T-helper 2 cell treated with Interferon-gamma antibody and Interleukin-4, amounts not matched to agents 100 ng/mL and 5 ng/mL, for 36 hours (primary cell): ENCODE measurements around the gene PRUNE1. TPM values are rescaled to one million over a fixed set of nuclear protein-coding genes. Genes with fewer than 3 reads are reported as not detected.

Source experiments
- intact Hi-C: fragments of 100-400 bp; cut with micrococcal nuclease; formaldehyde crosslinking; loops from one replicate; pipeline ENCODE4 v1.15.1; 2023
- total RNA-seq: library from RNA; stranded (reverse); gene quantifications from 2 replicates; pipeline ENCODE4 v1.2.3, GENCODE V29; 2022

Gene PRUNE1
- total RNA-seq, 1 donor from 2014 or later: 16.6 TPM

DNA sequence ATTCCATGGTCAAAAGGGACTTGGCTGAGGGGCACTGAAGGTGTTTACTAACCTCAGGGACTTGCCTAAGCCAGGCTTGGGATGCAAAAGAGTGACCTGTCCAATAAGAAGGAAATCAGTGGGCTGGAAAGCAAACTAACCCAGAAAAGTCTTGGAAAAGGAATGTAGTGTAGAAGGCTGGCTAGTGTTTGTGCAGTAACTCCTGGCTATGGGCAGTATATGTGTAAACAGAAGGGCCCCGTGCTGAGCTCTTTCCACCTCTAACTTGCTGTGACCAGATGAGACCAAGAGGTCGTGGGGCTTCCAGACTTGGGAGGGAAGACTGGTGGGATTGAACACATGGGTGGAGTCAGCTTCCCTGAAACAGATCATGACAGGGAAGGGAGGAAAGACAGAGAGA is 5.6 kb upstream of the PRUNE1 start:
- intact Hi-C loops: loop anchor here (10.0 kb wide), 1 partner anchor 438 kb away; no protein-coding TSS in a partner anchor

DNA sequence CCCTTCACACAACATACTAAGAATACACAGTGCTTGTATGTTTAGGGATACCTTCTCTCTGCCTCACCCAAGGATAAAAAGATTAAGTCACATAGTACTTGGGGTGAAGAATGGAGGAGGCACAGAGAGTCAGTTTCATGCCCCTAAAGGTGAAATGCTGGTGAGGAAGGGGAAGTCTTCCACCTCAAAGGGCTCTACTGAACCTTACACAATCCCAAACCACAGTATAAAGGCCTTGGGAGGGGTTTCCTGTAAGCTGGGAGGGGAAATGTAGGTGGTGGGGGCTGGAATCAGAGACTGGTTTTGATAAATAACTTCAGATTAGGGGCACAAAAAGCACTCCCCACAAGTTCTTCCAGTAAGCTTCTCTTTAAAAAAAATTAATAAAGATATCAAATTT is 5.1 kb upstream of the PRUNE1 start:
- intact Hi-C loops: loop anchor here (10.0 kb wide), 1 partner anchor 438 kb away; no protein-coding TSS in a partner anchor

DNA sequence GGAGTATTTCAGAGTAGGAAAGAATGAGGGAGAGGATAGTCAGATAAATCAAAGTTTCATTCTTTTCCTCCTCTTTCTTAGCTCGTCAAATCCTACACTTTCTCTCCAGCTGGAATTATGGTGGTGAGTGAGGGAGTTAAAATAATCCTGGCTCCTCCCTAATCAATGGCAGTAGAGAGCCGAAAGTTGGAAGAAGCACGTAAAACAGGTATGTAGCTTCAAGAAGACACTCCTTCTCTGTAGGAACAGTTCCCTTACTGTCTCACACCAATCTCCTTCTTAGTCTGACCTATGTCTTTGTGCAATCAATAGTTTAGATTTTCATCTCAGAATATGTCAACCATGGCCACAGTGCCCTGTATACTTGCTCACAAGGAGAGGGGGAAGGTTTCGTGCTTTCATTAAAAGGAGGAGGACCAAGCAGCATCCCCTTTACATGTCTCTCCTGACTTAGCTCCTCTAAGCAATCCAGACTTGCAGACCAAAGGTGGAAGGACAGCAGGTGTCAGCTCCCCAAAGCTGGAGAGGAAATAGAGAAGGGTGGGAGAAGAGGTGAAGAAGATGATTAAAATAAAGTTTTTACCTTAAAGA is 2.4 kb upstream of the PRUNE1 start:
- intact Hi-C loops: loop anchor here (5.0 to 10.0 kb wide), 2 partner anchors 151 to 441 kb away; partner anchors contain the start of gene TNFAIP8L2

DNA sequence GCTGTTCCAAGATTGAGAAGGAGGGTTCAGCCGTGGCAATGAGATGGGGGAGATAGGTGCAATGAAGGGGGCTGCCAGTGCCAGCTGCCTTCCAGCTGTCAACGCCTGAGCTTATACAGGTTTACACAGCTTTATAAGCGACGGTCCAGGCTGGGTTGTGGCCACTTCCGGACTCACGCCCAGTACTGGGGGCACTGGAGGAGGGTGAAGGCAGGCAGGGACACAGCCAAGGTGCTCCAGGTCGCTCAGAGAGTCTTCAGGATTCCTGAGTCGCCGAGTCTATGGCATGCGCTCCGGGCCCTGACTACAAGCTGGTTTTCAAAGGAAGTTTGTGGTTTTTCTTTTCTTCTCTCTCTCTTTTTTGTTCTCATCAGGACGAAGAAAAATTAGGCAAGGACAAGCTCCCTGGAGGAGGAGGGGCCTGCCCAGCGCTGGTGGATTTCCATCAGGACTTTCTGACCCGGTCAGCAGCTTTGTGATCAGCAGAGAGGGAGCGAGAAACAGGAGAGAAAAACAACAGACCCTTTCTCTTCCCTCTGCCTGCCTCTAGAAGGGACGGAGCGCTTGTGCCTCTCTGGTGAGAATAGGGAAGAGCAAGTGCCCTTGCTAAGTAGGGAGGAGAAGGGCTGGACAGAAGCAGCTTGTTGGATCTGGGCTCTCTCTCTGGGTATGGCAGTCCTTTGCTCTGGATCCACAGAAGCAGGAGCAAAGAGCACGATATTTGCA is 1.8 kb upstream of the PRUNE1 start, which contains the start of gene MINDY1:
Gene MINDY1, minus strand, starts transcription at position 576 of the 726 bp plus-strand sequence. CDS start 4,285 bp downstream, outside the sequence.
- intact Hi-C loops: loop anchor here (5.0 to 10.0 kb wide), 2 partner anchors 151 to 442 kb away; partner anchors contain the start of gene TNFAIP8L2

DNA sequence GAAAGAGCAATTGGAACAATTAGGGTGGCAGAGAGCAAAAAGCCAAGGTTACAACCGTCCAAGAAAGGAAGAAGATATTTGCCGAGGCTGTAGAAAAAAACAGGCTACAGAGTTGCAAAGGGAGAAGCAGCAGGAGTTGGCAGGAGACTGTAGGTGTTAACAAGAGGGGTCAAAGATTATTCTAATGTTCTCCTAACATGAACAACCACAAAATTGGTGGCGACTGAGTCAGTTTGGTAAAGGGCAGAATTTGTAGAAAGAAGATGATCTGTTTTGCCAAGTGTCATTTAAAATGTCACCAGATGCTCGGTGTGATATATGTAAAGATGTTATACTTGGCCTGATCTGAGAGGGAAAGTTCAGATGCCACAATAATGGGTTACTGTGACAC is 401 bp upstream of the PRUNE1 start:
- intact Hi-C loops: loop anchor here (1.0 to 10.0 kb wide), 5 partner anchors 29 to 443 kb away; partner anchors contain the start of genes GABPB2 and TNFAIP8L2

DNA sequence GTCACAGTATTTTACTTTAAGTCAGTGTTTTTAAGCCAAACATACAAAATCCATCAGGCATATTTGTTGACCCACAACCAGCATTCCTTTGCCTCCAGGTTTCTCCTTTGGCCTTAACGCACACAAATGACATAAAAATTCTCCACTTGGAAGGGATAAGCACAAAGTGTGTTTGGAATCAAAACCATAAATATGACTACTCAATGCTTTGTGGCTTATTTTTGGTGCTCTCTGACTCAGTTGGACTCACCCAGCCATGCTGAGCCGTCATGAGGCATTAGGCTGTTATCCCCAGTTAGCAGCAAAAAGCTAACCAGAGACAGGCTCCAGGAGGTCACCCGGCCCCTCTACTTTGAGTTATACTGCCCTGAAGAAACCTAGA is 948 bp downstream of the PRUNE1 start:
- intact Hi-C loops: loop anchor here (2.0 to 10.0 kb wide), 3 partner anchors 62 to 444 kb away; partner anchors contain the start of genes GABPB2 and TNFAIP8L2

DNA sequence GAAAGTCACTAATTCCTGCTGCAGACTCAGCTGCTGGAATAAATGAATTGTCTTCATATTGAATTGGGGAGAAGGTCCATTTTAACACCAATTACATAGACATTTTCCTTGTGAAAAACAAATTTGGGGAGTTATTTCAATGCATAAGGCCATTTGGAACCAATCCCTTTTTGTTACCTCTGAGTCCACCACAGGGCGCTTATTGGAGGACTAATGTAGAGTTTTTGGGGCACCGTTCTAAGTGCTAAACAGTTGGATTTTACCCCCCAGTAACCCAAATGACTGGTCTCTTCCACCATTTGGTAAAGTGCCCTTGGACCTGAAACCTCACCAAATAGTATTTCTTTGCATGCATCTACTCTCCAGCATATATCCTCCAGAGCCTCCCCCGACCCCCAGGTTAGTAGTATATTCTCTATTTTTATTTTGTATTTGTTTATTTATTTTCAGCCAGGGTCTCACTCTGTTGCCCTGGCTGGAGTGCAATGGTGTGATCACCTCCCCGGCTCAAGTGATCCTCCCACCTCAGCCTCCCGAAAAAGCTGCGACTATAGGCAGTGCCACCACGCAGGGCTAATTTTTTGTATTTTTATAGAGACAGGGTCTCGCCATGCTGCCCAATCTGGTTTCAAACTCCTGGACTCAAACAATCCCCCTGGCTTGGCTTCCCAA is 1.6 kb downstream of the PRUNE1 start:
- intact Hi-C loops: loop anchor here (2.0 to 10.0 kb wide), 3 partner anchors 61 to 445 kb away; partner anchors contain the start of genes GABPB2 and TNFAIP8L2

DNA sequence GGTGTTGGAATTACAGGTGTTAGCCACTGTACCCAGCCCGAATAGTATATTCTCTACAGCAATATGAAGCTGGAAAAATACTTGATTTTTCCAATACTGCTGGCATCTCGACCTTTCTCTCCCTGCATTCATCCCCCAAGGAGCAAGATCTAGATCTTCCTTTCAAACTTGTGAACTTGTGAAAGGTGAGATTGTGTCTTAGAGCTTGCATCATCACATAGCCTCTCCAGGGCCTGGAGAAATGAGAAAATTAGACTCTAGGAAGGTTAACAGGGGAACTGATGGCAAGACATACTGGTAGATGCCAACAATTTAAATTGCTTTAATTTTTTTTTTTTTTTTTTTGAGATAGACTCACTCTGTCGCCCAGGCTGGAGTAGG is 2.1 kb downstream of the PRUNE1 start:
- intact Hi-C loops: no loop called here

DNA sequence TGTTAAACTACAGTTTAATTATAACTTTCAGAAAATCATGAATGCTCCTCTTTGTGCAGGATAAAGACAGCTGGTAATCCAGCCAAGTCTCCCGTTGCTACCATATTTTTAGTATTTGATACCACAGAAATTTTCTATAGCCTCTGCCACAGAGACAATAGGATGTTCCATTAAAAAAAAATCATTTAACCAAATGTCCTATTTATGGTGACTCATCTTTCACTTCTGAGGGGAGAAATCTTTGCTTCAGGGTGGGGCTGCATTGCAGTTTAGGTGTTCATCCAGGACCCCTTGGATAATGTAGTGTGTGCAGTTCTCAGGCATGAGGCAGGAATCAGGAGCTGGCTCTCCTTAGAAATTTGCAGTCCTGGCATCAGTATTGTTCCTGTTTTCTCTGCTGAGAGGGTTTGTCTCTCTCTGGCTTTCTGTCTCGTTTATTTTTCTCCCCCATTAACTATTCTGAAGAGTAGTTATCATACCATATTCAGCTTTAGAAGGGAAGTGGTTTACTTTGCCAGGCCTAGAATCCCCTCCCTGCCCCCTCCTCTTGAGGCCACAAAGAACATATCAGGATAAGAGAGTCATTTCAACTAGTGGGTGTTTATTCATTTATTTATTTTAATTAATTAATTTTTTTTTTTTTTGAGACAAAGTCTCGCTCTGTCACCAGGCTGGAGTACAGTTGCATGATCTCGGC is 3.1 kb downstream of the PRUNE1 start:
- intact Hi-C loops: no loop called here

DNA sequence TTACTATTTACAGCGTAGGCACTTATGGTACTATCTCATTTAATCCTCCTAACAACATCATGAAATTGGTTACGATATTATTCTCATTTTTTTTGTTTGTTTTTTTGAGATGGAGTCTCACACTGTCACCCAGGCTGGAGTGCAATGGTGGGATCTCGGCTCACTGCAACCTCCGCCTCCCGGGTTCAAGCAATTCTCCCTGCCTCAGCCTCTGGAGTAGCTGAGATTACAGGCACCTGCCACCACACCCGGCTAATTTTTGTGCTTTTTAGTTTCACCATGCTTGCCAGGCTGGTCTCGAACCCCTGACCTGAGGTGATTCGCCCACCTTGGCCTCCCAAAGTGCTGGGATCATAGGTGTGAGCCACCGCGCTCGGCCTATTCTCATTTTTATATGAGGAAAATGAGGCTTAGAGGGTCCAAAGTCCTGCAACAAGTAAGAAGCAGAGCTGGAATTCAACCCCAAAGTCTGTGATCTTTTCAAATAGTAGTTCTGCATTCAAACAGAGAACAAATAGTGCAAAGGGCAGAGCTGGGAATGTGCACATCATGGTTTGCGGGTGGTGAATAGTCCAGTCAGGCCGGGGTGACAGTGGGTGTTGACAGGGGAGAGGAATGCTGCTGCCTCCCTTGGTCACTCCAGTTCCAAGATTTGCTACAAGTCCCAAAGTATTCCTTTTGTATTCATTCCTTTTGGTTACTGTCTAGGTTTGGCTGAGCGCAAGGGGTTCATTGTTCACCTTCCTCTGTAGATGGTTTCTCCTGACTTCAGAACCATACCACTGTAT is 4.6 kb downstream of the PRUNE1 start:
- intact Hi-C loops: no loop called here

DNA sequence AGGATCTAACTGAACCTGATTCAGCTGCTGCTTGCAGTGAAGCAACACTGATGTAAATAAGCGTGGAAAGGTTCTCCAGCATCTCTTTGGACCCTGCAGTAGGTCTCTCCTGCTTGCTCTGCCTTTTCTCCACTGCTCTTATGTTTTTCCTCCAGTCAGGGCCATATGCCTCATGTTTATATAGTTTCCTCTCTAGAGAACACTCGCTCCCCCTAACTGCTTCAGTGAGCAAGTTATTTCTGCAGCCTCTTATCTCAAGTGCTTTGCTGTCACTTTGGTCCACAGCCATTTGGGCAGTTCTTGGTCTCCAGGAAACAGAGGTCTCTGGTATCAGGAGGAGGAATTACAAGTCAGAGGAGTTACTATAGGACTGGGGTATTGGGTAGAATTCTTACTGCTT is 5.3 kb downstream of the PRUNE1 start:
- intact Hi-C loops: no loop called here

DNA sequence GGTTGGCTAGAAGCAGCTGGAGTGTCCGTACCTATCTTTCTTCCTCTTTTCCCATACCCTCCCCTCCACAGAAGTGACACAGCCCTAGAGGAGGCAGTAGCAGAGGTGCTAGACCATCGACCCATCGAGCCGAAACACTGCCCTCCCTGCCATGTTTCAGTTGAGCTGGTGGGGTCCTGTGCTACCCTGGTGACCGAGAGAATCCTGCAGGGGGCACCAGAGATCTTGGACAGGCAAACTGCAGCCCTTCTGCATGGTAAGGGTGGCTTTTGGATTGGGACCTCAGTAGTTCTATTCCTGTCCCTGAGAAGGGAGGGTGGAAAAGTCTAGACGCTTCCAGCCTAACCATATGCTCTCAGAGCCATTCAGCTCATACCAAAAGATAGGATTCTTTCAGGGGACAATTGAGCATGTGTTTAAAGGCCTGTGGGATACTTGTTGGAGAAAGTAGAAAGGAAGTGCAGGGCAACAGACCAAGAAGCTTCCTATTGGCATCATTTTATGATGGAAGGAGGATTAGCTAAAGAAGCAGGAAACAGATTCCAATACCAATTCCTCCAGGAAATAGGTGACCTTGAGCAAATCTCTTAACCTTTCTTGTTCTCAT is 16.4 kb downstream of the PRUNE1 start:
- intact Hi-C loops: loop anchor here (1.0 to 2.0 kb wide), 2 partner anchors 24 to 132 kb away; partner anchors contain the start of gene TNFAIP8L2

DNA sequence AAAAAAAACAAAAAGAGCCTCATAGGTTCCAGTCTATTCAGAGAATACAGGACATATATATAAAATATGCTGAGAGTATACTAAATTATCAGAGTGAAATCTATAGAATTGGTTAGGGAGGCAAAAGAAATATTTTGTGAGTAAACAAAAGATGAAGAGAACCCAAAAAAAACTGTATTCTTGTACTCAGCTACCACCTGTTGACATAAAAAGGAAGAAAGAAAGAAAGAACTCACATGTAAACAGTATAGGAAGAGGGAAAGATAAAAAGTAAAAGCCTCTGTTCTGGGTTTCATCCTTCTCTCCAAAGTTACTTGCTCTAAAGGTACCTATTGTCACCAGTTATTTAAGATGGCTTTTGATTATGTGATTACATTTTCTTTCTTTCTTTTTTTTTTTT is 18.2 kb downstream of the PRUNE1 start:
- intact Hi-C loops: no loop called here

DNA sequence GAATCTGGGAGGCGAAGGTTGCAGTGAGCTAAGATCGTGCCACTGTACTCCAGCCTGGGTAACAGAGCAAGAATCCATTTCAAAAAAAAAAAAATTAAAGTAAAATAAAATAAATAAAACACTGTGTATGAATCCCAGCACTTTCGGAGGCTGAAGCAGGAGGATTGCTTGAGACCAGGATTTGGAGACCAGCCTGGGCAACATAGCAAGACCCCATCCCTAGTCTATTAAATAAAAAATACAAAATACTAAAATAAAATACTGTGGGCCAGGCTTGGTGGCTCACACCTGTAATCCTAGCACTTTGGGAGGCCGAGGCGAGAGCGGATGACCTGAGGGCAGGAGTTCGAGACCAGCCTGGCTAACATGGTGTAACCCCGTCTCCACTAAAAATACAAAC is 23.9 kb downstream of the PRUNE1 start:
- intact Hi-C loops: no loop called here

DNA sequence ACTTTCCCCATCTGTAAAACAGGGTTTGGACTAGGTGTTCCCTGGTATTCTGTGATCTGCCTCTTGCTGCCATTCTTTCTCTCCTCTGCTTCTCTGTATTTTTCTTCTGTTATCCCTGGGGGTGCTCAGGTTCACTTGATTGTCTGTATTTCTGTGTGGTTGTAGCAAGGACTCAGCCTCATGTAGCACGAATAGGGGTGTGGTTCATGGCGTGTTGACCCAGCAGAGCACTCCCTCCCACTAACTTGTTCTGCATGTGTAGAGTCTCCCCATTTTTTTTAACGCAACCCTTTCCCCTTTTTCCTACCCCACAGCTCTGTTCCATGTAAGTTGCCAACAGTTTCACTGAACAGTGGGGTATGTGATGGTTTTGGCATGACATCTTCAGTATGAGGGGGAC is 26.9 kb downstream of the PRUNE1 start:
- intact Hi-C loops: no loop called here

DNA sequence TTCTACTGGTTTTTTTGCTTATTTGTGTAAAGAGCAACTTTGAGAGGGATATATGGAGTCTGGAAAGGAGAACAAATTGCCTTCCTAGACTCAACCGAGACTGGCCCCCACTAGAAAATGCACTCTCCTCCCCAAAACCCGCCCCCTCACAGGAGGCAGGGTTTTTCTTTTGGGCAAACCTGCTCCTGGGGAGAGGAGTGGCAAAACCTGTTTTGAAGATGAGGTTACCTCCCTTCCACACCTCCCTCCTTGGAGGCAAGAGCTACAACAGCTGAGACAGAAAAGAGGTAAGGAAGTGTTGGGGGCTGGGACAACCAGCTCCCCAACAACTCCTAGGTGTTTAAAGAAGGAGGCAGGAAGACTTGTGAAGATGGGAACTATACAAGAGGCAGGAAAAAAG is 28.1 kb downstream of the PRUNE1 start, which contains the start of gene BNIPL:
Gene BNIPL, plus strand, starts transcription at position 231 of the 400 bp plus-strand sequence. Its CDS starts 140 bp downstream, at position 371.
- intact Hi-C loops: no loop called here

DNA sequence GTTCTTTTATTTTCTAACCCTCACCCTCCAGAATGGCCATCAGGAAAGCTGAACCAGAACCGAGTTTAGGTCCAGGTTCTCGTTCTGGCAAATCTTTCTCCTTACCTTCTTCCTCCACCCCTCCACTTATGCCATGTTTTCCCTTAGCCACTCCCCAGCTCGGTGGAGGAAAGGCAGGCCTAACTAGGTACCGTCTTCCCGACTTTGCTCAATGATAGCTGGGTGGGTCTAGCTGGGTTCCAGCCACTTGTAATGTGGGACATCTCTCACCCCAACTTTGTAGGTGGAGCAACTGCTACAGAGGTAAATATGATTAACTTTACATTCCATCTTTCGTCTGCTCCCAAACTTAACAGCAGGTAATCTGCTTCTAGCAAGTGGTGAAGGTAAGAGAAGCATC is 28.8 kb downstream of the PRUNE1 start:
- intact Hi-C loops: no loop called here

DNA sequence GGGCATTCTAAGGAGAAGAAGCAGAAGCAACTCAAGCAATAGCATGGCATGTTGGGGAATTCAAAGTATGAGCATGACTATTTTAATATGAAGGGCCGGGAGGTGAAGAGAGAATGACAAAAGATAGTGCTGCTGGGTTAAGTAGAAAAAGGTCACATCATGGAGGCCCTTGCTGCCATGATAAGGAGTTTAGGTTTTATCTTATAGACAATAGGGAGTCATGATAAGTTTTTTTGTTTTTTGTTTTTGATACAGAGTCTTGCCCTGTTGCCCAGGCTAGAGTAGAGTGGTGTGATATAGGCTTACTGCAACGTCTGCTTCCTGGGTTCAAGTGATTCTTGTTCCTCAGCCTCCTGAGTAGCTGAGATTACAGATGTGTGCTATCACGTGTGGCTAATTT is 31.3 kb downstream of the PRUNE1 start:
- intact Hi-C loops: no loop called here

DNA sequence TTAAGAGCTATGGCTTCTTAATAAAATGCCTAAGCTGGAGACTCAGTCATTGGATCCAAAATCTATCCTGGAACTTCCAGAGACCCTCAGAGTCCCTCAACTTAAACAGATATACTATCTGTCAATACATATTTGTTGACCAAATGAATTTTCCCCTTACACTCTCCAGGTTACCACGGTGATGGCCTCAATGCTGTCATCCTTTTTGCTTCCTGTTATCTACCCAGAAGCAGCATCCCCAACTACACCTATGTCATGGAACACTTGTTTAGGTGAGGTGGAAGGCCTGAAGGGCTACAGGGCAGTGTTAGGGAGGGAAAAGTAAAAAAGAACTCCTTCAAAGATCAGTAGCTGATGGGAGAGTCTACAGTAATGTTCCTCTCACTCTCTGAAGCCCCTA is 34.9 kb downstream of the PRUNE1 start:
- intact Hi-C loops: no loop called here

DNA sequence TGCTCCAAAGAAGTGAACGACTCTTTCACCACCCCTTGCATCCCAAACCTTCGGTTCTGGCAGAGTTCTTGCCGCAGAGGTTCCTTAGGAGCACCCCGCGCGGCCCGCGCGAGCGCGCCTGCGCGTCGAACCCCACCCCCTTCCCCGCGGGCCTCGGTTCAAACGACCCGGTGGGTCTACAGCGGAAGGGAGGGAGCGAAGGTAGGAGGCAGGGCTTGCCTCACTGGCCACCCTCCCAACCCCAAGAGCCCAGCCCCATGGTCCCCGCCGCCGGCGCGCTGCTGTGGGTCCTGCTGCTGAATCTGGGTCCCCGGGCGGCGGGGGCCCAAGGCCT is 39.3 kb downstream of the PRUNE1 start, which contains the start of gene C1orf56:
Gene C1orf56, plus strand, starts transcription at position 161 of the 334 bp plus-strand sequence. Its CDS starts 97 bp downstream, at position 258.
- intact Hi-C loops: no loop called here
